ENCODE measurements around the gene TMEM198.

The TMEM198 gene

GRCh38 chr2:219545943-219546352 is 2.1 kb downstream of the TMEM198 start:
- no peak for DNase-seq

GRCh38 chr2:219547621-219548020 is 3.8 kb downstream of the TMEM198 start:
- DNase-seq = no peak

- DNase-seq = no peak
These were observed 5.2 kb downstream of the TMEM198 start for GRCh38 chr2:219548990-219549389.

GRCh38 chr2:219549619-219550018 is 5.8 kb downstream of the TMEM198 start:
- no peak for DNase-seq

- DNase-seq = peak in 2 of 4 experiments; percentile 27 to 32
These were observed 7.9 kb downstream of the TMEM198 start for GRCh38 chr2:219551441-219552381.

- DNase-seq = peak; percentile 55 to 80 (median 72)
These were observed 8.7 kb downstream of the TMEM198 start for GRCh38 chr2:219552382-219553167.

GRCh38 chr2:219553168-219553417 is 9.3 kb downstream of the TMEM198 start:
- DNase-seq = no peak

- no peak for DNase-seq
These were observed 9.7 kb downstream of the TMEM198 start for GRCh38 chr2:219553463-219553963.

- no peak for DNase-seq
These were observed 10.5 kb downstream of the TMEM198 start for GRCh38 chr2:219554350-219554749.

- no peak for DNase-seq
These were observed 12.1 kb downstream of the TMEM198 start for GRCh38 chr2:219555956-219556355.

- no peak for DNase-seq
These were observed 12.6 kb downstream of the TMEM198 start for GRCh38 chr2:219556413-219556812.

- no peak for DNase-seq
These were observed 13.5 kb downstream of the TMEM198 start for GRCh38 chr2:219557320-219557719.

GRCh38 chr2:219557791-219558785 is 14.3 kb downstream of the TMEM198 start:
- no peak for DNase-seq

GRCh38 chr2:219559156-219559915 is 15.5 kb downstream of the TMEM198 start:
- no peak for DNase-seq

- DNase-seq = peak in 1 of 4 experiments; percentile 14
These were observed 16.4 kb downstream of the TMEM198 start for GRCh38 chr2:219560037-219560892.

- no peak for DNase-seq
These were observed 17.0 kb downstream of the TMEM198 start for GRCh38 chr2:219560893-219561178.

- DNase-seq = no peak
These were observed 17.6 kb downstream of the TMEM198 start for GRCh38 chr2:219561179-219562048.

- no peak for DNase-seq
These were observed 18.5 kb downstream of the TMEM198 start for GRCh38 chr2:219562049-219563020.
